Effector CD8-positive, alpha-beta T cell (primary cell): ENCODE results near the gene TRIO.

Source experiments
- DNase-seq: peaks from one replicate; lab custom pipeline; 2025; lab: John Stamatoyannopoulos, UW

The TRIO gene

DNA sequence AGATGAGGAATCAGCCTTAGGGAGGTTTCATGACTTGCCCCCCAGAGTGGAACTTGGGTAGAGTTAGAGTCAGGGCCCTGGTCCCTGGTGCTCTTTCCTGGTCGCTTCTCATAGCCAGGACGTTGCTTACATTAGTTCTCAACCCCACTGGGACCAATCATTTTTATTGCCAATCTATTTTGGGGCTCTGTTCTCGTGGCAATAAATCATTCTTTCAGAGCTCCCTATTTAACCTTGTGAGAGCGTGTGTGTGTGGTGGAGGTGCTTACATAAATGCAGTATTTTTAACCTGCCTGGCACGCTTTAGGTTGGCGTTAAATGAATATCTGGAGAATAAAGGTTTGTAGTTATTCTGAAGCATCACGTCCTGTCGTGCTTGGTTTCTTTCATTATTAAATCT, 4.1 kb downstream of the TRIO start:
- DNase-seq: no peak

DNA sequence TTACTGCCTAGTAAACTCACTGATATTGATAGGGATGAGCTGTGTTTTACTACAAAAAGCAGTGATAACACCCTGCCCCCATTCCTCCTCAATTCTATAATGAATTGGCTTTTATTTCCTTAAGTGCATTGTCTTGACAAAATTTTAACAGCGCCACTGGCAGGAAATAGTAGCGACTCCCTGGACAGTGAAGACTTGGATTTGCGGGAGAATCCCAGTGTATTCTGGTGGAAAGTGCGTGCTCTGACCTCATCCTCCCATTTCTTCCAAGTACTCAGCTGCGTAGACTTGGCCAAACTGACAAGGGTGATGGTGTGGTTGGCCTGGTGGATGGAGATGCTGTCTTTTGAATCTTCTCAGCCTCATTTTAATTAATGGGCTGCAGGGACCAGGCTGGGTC, 5.3 kb downstream of the TRIO start:
- DNase-seq: no peak

DNA sequence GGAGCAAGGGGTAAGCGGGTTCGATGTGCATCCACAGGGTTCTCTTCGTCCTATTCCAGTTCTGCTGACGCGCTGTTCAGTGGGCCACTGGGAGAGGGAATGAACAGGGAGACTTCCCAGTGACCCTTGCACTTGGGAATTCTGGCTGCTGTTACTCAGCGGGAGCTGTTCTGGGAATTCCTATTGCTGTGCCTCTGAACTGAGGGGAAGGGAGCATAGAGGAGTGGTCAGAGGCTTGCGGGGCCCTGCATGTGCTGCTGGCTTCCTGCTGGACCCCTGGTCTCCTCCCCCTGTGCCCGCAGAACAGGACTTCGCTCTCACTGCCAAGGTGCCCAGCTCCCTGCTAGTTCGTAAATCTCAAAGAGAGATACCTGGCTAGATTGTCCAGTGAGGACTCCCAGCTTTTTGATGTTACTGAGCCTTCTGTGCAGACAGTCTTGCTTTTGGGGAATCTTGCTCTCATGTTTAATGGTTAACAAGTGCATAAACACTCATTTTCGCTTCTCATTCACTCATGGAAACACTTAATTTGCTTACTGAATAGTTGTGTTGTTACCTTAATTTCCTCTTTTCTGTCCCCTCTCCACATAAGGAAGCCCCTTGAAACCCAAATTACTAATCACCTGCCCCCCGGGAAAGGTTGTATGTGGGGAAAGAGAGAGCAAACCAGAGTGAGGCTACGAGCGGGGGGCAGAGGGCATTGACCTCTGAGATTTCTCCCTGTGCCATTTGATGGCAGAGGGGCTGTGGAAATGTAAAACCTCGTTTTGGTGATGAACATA, 5.9 kb downstream of the TRIO start:
- no peak for DNase-seq

DNA sequence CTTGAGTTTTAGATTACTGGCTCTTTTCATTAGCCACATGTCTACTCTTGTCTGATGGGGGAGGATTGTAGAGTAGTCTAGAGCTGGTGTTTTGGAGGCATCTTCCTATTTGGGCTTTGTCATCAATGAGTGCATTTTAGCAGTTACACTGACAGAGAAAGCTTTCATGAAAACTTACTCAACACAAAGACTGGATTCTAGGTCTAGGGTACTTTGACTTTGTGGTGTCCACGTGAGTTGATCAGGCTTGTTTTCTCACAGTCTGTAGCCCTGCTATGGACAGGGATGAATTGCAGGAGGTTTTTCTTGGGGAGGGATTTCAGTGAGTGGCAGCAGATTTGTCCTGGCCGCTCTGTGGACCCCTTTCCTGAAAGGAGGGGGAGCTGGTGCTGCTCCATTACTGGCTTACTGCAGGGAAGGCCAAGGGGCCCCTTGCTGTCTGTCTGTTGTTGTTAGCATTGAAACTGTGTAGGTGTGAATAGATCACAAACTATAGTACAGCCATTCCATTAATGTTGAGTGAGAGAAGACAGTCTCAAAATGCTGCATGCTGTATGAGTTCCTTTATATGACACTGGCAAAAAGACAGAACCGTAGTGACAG, 6.6 kb downstream of the TRIO start:
- DNase-seq: no peak

DNA sequence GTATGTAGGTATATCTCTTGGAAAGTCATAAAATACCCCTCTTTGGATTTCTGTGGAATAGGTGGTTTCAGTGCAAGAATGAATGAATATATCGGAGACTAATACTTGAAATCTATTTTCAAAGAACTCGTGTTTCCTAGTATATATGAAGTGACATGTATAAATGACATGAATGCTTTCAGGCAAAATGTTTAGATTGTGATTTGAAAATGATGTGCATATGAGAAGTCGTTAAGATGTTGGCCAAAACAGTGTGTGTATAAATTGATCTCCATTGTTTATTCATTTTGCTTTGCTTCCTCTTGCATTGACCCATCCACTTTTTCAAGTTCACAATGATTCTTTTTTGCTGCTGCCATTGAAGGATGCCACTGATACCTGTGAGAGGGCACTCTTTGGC, 8.3 kb downstream of the TRIO start:
- DNase-seq: no peak

DNA sequence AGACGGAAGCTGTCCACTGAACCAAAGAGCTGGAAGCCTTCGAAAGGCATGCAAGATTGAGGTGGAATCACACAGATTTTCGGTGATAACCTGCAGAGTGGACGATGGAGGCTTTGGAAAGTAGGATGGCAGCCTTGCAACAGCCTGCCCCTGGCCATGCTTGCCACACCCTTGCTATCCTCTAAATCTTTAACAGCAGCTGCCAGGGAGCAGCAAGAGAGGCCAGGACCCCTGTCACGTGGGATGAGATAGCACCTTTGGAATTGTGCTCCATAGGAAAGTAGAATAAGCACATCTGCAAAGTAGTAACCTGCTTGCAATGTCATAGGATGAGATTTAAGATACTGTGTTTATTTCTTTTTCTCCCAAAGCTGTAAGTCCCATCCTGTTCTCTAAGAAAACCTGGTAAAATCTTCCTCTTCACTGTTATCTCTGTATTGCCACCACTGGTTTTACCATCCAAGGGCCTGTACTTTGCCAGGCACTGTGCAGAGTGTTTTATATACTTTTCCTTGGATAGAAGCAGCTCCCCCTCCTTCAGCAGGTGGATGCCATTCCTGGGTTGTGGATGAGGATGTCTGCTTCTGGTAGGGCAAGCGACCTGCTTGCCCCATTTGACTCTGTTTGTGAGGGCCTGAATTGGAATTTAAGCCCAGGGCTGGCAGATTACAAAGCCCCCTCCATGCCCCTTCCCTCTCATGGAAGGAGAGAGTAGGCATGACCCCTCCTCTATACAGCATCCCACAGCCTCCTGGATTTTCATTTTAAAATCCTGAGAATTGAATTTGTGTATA, 10.1 kb downstream of the TRIO start:
- DNase-seq: no peak

DNA sequence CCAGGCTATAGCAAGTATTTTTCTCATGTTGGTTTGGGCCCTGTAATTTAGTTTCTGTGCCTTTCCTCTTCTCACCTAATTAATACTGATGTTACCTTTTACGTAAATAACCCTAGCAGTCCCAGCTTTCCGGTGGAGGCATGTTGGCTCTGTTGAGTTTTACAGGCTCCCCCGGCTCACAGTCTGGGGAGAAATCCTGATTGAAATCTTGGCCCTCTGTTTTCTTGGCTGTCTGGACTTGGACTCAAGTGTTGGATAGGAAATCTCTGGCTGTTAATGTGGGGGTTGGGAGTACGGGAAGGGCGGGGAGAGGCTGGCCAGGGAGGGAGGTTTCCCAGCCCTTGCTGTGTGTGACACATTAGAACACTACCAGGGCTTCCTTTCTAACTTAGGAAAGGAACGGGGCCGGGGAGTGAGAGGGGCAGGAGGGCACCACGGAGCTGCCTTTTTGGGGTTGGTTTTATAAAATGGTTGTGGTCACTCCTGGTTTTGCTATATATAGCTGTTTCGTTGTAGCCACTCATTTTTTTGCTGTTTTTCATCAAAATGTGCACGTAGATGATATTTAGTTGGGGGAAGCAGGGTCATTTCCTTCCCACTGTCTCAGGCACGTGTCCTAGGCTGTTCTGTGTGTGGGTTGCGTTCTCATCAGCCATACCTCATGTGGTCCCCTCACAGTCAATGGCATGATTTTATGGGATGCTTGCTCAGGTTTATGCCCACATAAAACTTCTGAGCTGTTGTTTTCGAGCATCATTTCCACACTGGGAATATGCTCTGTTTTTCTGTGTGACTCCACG, 11.0 kb downstream of the TRIO start:
- no peak for DNase-seq

DNA sequence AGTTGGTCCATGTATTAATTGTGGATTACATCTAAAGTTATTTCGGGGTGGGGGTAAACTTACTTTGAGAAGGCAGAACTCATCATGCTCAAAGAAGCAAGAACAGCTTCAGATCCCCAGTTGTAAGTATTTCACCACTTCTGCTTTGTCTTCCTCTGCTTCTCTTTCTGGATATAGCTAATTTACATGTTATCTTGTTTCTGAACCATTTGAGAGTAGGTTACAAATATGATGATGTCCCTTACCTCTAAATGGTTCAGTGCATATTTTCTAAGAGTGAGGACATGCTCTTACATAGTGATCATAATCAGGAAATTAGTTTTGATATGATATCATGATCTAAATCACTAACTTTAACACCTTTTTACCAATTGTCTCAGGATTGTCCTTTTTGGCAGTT, 11.9 kb downstream of the TRIO start:
- no peak for DNase-seq

DNA sequence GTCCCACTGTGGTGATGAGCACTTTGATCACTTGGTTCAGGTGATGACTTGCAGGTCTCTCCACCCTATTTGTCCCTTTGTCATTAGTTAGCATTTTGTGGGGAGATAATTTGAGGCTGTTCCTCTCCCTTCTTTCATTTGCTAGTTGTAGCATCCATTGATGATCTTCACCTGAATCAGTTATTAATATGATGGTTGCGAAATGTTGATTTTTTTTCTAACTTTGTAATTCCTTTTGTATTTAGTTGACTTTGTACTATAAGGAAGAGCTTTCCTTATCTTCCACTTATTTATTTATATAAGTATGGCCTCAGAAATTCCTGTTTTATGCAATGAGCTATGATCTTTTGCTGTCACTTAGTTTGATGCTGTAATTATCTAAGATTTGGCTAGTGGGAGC, 12.6 kb downstream of the TRIO start:
- DNase-seq: no peak

DNA sequence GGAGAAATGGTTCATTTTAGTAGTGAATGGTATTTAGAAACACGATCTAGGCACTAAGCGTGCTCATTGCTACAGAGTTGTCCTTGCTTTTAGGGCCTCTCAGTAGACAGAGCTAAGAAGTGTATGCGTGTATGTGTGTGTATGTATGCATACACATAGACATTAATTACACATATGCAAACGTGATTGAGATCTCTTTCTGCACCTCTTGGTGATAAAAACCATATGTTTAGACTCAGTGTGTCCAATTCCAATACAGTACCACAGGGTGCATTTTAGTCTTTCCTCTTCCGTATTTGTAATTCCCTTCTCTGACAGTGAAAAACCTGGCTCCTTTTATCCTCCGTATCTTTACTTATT, 13.1 kb downstream of the TRIO start:
- no peak for DNase-seq

DNA sequence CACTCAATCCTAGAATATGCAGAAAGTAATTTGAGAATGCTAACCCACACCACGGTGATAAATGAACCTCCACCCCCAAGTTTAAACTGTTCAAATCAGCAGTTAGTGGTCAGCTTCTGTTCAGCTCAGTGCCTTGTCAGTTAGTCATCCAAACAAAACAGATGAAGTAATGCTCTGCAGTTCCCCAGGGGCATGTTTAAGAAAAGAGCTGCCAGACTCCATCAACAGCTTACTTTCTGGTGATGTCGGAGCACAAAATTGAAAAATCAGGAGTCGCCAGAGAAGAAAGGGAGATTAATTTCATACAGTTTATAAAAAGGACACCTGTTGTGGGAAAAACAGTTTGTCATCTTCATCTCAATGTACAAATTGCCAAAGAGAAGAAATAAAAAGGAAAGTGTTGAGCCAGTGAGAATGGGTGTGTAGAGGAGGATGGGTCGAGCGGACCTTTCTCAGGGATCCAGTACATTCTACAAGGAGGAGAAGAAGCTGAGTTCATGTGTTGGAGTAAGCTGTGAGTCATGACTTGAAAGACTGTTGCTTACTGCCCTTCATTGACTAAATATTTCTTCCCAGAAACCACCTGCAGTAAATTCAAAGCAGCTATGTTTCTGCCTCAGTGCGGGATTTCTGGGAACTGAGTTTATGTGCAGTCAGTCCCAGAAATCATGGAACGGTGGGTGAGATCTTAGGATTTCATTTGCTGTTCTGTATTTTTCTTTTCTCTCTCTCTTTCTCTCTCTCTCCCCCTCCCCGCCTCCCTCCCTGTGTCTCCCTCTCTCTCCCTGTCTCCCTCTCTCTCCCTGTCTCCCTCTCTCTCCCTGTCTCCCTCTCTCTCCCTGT, 13.7 kb downstream of the TRIO start:
- DNase-seq: no peak

DNA sequence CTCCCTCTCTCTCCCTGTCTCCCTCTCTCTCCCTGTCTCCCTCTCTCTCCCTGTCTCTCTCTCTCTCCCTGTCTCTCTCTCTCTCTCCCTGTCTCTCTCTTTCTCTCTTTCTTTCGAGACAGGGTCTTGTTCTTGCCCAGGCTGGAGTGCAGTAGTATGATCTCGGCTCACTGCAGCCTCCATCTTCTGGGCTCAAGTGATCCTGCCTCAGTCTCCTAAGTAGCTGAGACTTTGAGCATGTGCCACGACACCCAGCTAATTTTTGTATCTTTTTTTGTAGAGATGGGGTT, 14.3 kb downstream of the TRIO start:
- DNase-seq: no peak

DNA sequence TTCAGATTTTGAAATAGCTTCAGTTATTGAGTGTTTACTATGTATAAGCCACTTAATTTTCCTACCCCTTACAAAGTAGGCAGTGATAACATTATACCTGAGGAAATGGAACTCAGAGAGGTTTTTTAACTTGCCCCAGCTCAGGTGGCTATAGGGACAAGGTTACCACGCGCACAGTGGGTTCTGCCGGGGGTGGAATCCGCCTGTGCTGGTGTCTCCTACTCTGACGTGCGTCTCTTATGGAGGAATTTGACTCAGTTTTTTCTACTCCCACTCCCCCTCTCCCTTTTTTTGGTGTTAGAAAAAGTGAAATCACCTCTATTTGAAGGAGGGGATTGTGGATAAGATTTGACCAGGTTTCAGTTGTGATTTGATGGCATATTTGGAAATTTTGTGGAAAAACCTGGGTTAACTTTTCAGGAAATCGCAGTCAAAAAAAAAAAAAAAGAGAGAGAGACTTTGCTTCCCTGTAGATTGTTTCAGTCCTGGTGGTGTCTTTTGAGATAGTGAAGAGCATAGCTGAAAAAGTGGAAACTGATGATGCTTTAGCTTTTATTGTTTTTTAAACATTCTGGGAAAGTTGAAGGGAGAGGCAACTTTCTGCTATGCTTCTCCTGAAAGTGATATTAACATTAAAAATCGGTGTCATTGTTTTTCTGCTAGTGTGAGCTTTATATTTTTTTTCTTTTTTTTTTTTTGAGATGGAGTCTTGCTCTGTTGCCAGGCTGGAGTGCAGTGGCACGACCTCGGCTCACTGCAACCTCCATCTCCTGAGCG, 15.9 kb downstream of the TRIO start:
- no peak for DNase-seq

DNA sequence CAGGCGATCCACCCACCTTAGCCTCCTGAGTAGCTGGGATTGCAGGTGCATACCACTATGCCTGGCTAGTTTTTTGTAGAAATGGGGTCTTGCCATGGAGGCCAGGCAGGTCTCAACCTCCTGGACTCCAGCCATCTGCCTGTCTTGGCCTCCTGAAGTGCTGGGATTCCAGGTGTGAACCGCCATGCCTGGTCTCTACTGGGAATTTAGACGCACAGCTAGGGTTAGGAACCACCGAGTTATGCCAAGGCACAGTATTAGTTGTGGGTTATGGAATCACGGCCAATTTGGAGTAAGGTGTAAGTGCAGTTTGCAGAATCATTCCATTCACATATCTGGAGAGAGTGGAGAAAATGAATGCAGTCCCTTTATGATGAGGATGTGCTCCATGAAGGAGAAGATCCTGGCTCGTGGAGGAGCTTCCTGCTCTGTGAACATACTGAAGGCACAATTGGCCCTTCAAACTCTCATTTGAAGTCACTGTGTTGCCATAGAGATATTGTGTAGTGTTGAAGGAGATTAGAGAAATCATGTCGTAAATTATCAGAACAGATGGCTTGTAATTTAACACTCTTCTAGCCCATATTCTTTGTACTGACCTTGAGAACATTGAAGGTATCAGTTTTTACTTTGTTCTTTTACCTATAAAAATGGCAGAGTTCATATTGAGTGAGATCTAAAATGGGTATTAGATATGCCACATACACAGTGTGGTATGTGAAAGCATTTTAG, 18.8 kb downstream of the TRIO start:
- no peak for DNase-seq

DNA sequence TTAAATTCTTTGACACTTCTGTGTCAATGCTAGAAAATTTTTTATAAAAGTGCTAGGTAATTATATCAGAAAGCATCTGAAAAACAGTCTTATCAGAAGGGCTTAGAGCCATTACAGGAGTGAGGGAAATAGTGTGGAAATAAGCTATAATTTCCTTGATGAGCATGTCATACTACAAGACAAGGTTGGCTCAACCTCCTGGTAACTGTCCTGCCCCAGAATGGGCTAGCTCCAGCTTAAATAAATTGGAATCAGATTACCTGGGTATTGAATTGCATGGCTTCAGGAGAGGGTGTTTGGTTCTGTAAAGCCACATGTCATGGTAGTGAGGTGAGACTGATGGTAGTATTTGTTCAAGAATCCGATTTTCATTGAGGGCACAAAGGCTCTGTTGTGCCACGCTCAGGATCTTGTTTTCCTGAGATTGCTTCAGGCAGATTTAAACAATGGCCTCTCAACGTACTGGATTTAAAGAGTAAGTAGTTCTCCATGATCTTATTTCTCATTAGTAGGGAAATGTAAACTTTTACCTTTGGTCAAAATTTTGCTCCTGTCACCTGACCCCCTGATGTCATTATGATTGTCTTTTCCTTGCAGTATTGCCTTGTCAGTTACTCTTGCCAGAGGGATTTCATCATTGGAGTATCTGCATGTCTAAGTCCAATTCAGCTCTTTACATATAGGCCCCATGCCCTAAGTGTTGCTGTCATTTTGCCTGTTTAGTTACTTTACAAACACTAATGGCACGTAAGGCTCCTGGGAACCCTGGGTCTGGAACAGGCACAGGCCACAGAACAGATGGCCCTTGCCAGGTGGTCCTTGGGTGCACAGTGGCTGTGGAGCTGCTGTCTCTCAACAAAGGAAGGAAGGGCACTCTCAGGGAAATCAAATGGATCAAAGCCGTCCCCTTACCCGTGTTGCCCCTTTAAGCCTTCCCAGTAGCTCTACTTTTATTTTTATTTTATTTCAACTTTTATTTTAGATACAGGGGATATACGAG, 21.3 kb downstream of the TRIO start:
- DNase-seq: no peak

DNA sequence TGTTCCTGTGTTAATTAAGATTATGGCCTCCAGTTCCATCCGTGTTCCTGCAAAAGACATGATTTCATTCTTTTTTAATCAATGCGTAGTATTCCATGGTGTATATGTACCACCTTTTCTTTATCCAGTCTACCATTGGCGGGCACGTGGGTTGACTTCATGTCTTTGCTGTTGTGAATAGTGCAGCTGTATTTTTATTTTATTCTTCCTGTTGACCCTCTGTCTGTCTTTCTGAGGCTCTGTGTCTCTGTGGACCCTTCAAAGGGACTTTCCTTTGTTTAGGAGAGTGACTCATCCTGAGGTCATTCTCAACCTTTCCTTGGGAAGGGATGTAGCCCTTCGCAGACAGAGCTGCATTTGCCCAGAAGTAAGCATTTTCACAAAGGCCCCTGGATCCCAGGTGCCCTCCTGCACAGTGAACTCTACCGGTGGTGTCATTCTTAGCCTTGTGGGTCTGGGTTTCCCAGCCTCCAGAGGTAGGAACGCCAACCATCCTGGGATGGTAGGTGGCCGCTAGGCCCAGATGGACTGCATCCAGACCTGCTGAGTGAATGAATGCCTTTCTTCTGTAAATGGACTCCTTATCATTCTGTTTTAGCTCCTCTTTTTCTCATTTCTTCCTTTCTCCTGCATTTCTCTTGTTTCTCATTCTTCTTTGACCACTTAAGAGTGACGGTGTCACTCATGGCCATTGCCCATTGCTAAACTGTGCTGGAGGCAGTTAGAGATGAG, 22.4 kb downstream of the TRIO start:
- no peak for DNase-seq

DNA sequence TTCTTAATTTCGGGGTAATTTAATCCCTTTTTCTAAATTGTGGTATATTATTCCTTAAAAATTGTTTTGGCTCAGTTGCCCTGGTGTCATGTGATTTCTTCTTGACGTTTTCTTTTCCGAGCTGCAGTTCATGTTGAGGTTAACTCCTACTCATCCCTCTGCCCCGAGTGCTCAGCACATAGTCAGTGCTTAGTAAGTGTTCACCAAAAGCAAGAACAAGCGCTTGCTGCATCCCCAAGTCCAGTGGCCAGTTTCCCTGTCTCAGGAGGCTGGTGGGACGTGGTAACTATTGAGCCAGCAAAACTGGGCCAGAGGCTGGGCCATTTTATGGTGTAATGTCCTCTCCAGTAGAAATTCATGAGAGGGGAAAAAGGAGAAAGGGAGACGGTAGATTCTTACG, 23.3 kb downstream of the TRIO start:
- no peak for DNase-seq

DNA sequence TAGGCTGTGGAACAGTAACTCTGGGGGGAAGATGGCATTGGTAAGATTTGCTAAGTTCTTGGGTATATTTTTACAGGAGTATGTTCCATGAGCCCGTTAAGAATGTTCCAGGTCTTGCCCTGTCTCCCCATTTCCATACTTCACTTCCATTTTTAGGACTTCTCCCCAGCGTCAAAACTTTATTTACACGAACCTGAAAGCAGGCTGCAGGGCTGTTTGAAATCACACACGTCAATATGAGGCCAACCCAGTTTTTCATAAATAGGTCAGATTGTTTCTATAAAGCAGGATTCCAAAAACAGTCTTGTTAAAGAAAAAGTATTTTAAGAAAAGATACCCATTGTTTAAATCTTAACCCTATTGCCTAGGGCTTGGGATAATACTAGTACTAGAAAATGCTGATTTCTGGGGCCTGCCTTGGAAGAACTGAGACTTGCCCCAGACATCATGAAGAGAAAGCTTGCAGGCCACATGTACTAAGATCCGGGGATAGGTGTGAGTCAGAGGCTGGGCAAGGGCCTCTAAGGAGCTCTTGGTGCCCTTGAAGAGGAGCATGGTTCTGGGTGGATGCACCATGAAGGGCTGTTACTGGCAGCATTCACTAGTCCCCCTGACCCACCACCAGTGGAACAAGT, 24.2 kb downstream of the TRIO start:
- DNase-seq: no peak
